Neuronal stem cell (in vitro differentiated cells): ENCODE results near the gene HSPA14.

Experiments used
- DNase-seq: peaks from one replicate; pipeline ENCODE4 v3.0.0-alpha.2; 2013; ENCODE audit warnings: low spot score
- H2AFZ ChIP-seq: one replicate; pipeline ENCODE4 v1.6.1; 2013; ENCODE audit warnings: mild to moderate bottlenecking, low read length, inconsistent platforms
- H2AK5ac ChIP-seq: 2 replicates; pipeline ENCODE4 v1.6.1; 2013; ENCODE audit warnings: low read depth, mild to moderate bottlenecking, inconsistent platforms, low read length, moderate library complexity, mixed read lengths
- H2BK120ac ChIP-seq: 2 replicates; pipeline ENCODE4 v1.6.1; 2013; ENCODE audit warnings: low read depth, mild to moderate bottlenecking, inconsistent platforms, low read length, moderate library complexity, mixed read lengths
- H2BK12ac ChIP-seq: one replicate; pipeline ENCODE4 v1.6.1; 2013; ENCODE audit warnings: low read length, inconsistent platforms
- H2BK15ac ChIP-seq: 2 replicates; pipeline ENCODE4 v1.6.1; 2013; ENCODE audit warnings: mild to moderate bottlenecking, low read length, inconsistent platforms, mixed read lengths
- H2BK5ac ChIP-seq: one replicate; pipeline ENCODE4 v1.6.1; 2013; ENCODE audit warnings: inconsistent platforms, mild to moderate bottlenecking, low read length, moderate library complexity
- H3K14ac ChIP-seq: one replicate; pipeline ENCODE4 v1.6.1; 2013; ENCODE audit warnings: low read length, inconsistent platforms
- H3K18ac ChIP-seq: 2 replicates; pipeline ENCODE4 v1.6.1; 2013; ENCODE audit warnings: low read length, inconsistent platforms
- H3K23ac ChIP-seq: 2 replicates; pipeline ENCODE4 v1.6.1; 2013; ENCODE audit warnings: low read depth, mild to moderate bottlenecking, mixed read lengths, low read length, inconsistent platforms; ENCODE audit not compliant: poor library complexity
- H3K27ac ChIP-seq: replicated peaks from 3 replicates; pipeline ENCODE4 v1.5.1; 2013; ENCODE audit warnings: low read length, inconsistent platforms
- H3K27me3 ChIP-seq, 3 experiments: 2 replicates each; pipeline ENCODE4 v1.6.1; 2013; ENCODE audit warnings: low read length in 3 of 3, mild to moderate bottlenecking in 2 of 3, inconsistent platforms in 1 of 3, low read depth in 1 of 3, mixed read lengths in 1 of 3, moderate library complexity in 1 of 3; ENCODE audit not compliant: control insufficient read depth in 3 of 3, insufficient read depth in 3 of 3
- H3K36me3 ChIP-seq, 2 donors: replicated peaks in 1 of 2; 2 replicates each; pipeline ENCODE4 v1.6.1; 2013; ENCODE audit warnings: low read length in 2 of 2; ENCODE audit not compliant: control insufficient read depth in 2 of 2, insufficient read depth in 2 of 2
- H3K4ac ChIP-seq: 2 replicates; pipeline ENCODE4 v1.6.1; 2013; ENCODE audit warnings: inconsistent platforms, mild to moderate bottlenecking, low read length, moderate library complexity
- H3K4me1 ChIP-seq, 2 donors: 1 replicate in 1 of 2; 2 replicates in 1 of 2; pipeline ENCODE4 v1.6.1; 2013; ENCODE audit warnings: low read length in 2 of 2, low read depth in 1 of 2; ENCODE audit not compliant: control insufficient read depth in 2 of 2, insufficient read depth in 1 of 2
- H3K4me2 ChIP-seq: one replicate; pipeline ENCODE4 v1.6.1; 2013; ENCODE audit warnings: mild to moderate bottlenecking, low read length, inconsistent platforms; ENCODE audit not compliant: insufficient read depth, poor library complexity, severe bottlenecking
- H3K4me3 ChIP-seq, 2 donors: 2 replicates each; pipeline ENCODE4 v1.5.1; 2013; ENCODE audit warnings: low read length in 2 of 2, mild to moderate bottlenecking in 2 of 2, inconsistent platforms in 1 of 2, moderate library complexity in 1 of 2
- H3K79me1 ChIP-seq: one replicate; pipeline ENCODE4 v1.6.1; 2013; ENCODE audit warnings: low read depth, mild to moderate bottlenecking, inconsistent platforms, low read length, moderate library complexity
- H3K9ac ChIP-seq: one replicate; pipeline ENCODE4 v1.6.1; 2013; ENCODE audit warnings: mild to moderate bottlenecking, low read depth, low read length, inconsistent platforms; ENCODE audit not compliant: poor library complexity
- H3K9me3 ChIP-seq, 2 donors: replicated peaks in 1 of 2; 2 replicates each; pipeline versions ENCODE3 to v1.6.1; 2013; ENCODE audit warnings: low read length in 2 of 2, mild to moderate bottlenecking in 2 of 2, inconsistent platforms in 1 of 2, low read depth in 1 of 2, mixed read lengths in 1 of 2, moderate library complexity in 1 of 2; ENCODE audit not compliant: control insufficient read depth in 2 of 2, insufficient read depth in 1 of 2
- H4K8ac ChIP-seq: one replicate; pipeline ENCODE4 v1.6.1; 2013; ENCODE audit warnings: low read depth, mild to moderate bottlenecking, inconsistent platforms, low read length, moderate library complexity
- H4K91ac ChIP-seq: one replicate; pipeline ENCODE4 v1.6.1; 2013; ENCODE audit warnings: low read length, low read depth, mild to moderate bottlenecking, inconsistent platforms; ENCODE audit not compliant: poor library complexity
- WGBS, 2 donors: extraction: QIAGEN DNeasy Blood & Tissue Kit; methylation state at CpG; one replicate each; pipeline ENCODE4 v1.1.7; 2013; ENCODE audit warnings: missing lambda C conversion rate in 2 of 2, mixed read lengths in 1 of 2; ENCODE audit not compliant: insufficient read length in 2 of 2, insufficient replicate concordance in 1 of 2; ENCODE audit errors: extremely low coverage in 2 of 2; 5-methylcytosine and 5-hydroxymethylcytosine counted together

HSPA14 gene

DNA sequence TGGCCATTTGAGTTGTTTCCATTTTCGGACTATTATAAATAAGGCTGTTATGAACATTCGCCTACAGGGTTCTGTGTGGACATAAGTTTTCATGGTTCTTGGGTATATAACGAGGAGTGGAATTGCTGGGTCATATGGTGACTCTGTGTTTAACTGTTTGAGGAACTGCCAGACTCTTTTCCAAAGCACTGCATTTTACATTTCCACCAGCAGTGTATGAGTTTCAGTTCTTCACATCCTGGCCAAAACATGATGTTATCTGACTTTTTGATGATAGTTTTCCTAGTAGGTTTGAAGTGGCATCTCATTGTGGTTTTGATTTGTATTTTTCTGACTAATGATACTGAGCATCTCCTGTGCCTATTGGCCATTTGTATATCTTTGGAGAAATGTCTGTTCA is 46.0 kb downstream of the HSPA14 start:
- H3K9me3 ChIP-seq: peaks cover 0 to 23% of the 10 kb centered on the region in 2 donors
- no peak for DNase-seq
- H3K27ac ChIP-seq: no peak overlapping the region
- H2BK5ac ChIP-seq: no peak overlapping the region
- WGBS, 2 donors: no CpG with 5 or more reads among the region's 3 CpGs
- H3K79me1 ChIP-seq: no peaks in the 10 kb centered on the region
- H3K18ac ChIP-seq: no peak overlapping the region
- no peak overlapping the region for H4K91ac ChIP-seq
- H4K8ac ChIP-seq: no peak overlapping the region
- no peak overlapping the region for H3K4ac ChIP-seq
- H2AFZ ChIP-seq: no peak overlapping the region
- no peak overlapping the region for H3K4me3 ChIP-seq
- H3K36me3 ChIP-seq: peaks cover 6 to 75% of the 10 kb centered on the region in 2 donors
- H3K4me1 ChIP-seq: peaks cover 3 to 19% of the 10 kb centered on the region in 2 donors
- no peak overlapping the region for H3K4me2 ChIP-seq
- no peak overlapping the region for H3K23ac ChIP-seq
- no peak overlapping the region for H3K9ac ChIP-seq
- H3K27me3 ChIP-seq: no peaks in the 10 kb centered on the region
- H2AK5ac ChIP-seq: no peak overlapping the region
- H3K14ac ChIP-seq: no peak overlapping the region
- H2BK120ac ChIP-seq: no peak overlapping the region
- no peak overlapping the region for H2BK15ac ChIP-seq
- no peak overlapping the region for H2BK12ac ChIP-seq

DNA sequence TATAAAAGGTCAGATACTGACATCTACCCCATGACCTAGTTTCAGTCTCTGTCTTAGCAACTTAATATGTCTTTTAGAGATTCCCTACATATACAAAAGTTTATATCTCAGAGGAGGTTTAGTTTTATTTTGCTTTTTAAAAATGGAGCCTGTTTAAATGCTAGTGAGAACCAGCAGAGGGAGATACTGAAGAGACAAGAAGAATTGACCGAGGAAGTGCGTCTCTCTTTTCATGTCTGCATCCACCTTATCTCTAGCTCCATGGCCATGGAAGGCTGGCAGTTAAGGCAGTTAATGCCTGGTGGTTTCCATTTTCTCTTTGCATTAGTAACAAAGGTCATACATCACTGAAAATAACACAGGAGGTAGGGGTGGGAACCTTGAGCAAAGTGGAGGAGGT is 51.2 kb downstream of the HSPA14 start:
- H3K18ac ChIP-seq: no peak overlapping the region
- H3K27ac ChIP-seq: no peak overlapping the region
- H2BK15ac ChIP-seq: no peak overlapping the region
- H3K4me2 ChIP-seq: no peak overlapping the region
- H3K4ac ChIP-seq: no peak overlapping the region
- peaks cover 0 to 67% of the 10 kb centered on the region in 2 donors for H3K36me3 ChIP-seq
- no peak overlapping the region for H2BK120ac ChIP-seq
- no peak overlapping the region for H3K23ac ChIP-seq
- H2AK5ac ChIP-seq: no peak overlapping the region
- H3K9me3 ChIP-seq: peaks cover 0 to 16% of the 10 kb centered on the region in 2 donors
- H3K27me3 ChIP-seq: no peaks in the 10 kb centered on the region
- peaks cover 0 to 15% of the 10 kb centered on the region in 2 donors for H3K4me1 ChIP-seq
- no CpG with 5 or more reads among the region's 2 CpGs for WGBS, 2 donors
- DNase-seq: no peak
- H2AFZ ChIP-seq: no peak overlapping the region
- H3K79me1 ChIP-seq: no peaks in the 10 kb centered on the region
- H4K91ac ChIP-seq: no peak overlapping the region
- no peak overlapping the region for H2BK12ac ChIP-seq
- no peak overlapping the region for H3K4me3 ChIP-seq
- no peak overlapping the region for H4K8ac ChIP-seq
- no peak overlapping the region for H3K14ac ChIP-seq
- H3K9ac ChIP-seq: no peak overlapping the region
- H2BK5ac ChIP-seq: no peak overlapping the region

DNA sequence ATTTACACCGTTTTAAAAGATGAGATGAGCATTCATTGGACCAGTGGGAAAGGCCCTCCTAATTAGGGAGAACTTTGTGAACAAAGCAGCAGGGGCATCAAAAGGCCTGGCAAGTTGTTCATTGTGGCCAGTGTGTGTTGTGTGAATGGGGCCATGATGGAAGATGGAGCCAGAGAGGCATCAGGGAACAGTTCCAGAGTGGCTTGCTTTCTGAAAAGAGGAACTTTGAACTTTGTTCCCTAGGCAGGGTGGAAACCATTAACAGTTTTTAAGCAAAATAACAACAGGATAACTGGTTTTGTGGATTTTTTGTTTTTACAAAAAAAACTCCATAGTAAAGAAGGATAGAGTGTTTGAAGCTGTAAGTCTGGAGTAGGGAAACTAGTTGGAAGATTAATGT is 53.0 kb downstream of the HSPA14 start:
- Histone ChIP-seq H2BK15ac (no peak overlapping the region), H3K4me2 (no peak overlapping the region), H3K4me3 (no peak overlapping the region), H4K8ac (no peak overlapping the region), H2BK120ac (no peak overlapping the region), H3K18ac (no peak overlapping the region), H3K4ac (no peak overlapping the region), H3K27ac (no peak overlapping the region), H2BK5ac (no peak overlapping the region), H2AFZ (no peak overlapping the region), H3K4me1 (peaks cover 0 to 13% of the 10 kb centered on the region in 2 donors), H4K91ac (no peak overlapping the region), H2BK12ac (no peak overlapping the region), H3K79me1 (peaks cover 2% of the 10 kb centered on the region), H3K36me3 (peaks cover 0 to 61% of the 10 kb centered on the region in 2 donors), H3K27me3 (no peaks in the 10 kb centered on the region), H3K23ac (no peak overlapping the region), H3K9ac (no peak overlapping the region), H3K14ac (no peak overlapping the region), H3K9me3 (peaks cover 0 to 4% of the 10 kb centered on the region in 2 donors), H2AK5ac (no peak overlapping the region)
- WGBS, 2 donors: no CpG with 5 or more reads among the region's 1 CpG
- DNase-seq: no peak

DNA sequence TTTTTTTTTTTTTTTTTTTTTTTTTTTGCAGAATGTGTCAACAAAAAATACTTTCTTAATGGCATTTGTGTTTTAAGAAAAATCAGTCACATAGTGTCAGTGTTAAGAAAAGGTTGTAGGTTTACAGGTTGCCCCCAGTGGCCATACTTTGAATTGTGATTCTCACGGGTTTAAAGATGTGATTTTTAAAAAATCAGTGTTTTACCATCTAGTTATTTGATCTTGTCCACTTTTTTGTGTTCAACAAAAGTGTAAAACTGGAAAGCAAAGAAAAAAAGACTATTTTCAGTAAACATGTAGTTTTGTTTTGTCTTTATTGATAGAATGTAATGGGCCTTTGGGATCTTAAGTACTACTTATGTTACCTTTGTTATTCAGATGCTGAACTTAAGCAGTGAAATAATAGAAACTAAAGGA is 66.2 kb downstream of the HSPA14 start:
- Histone ChIP-seq H2BK12ac (no peak overlapping the region), H3K4ac (no peak overlapping the region), H3K4me3 (no peak overlapping the region), H2BK120ac (no peak overlapping the region), H3K4me2 (no peak overlapping the region), H3K14ac (no peak overlapping the region), H3K23ac (no peak overlapping the region), H3K4me1 (no peaks in the 10 kb centered on the region), H2AFZ (no peak overlapping the region), H3K27ac (no peak overlapping the region), H3K79me1 (no peaks in the 10 kb centered on the region), H3K36me3 (peaks cover 27 to 99% of the 10 kb centered on the region in 2 donors), H3K9me3 (peaks cover 12 to 18% of the 10 kb centered on the region in 2 donors), H2AK5ac (no peak overlapping the region), H3K27me3 (no peaks in the 10 kb centered on the region), H2BK15ac (no peak overlapping the region), H3K18ac (no peak overlapping the region), H3K9ac (no peak overlapping the region), H4K91ac (no peak overlapping the region), H2BK5ac (no peak overlapping the region), H4K8ac (no peak overlapping the region)
- no peak for DNase-seq
- no CpG with 5 or more reads among the region's 1 CpG for WGBS, 2 donors
